A549 treated with Hydrocortisone at 1 μM for 4 hours (cell line): ENCODE data around the gene ELOVL6. TPM values are rescaled to one million over a fixed set of nuclear protein-coding genes. Genes with fewer than 3 reads are reported as not detected.

Experiments used
- total RNA-seq: library from RNA; stranded (reverse); fragments of 200-300 nt; extraction: Qiagen RNA extraction; gene quantifications from 5 replicates; pipeline ENCODE4 v1.2.3, GENCODE V29; 2022

ELOVL6 gene, protein sequence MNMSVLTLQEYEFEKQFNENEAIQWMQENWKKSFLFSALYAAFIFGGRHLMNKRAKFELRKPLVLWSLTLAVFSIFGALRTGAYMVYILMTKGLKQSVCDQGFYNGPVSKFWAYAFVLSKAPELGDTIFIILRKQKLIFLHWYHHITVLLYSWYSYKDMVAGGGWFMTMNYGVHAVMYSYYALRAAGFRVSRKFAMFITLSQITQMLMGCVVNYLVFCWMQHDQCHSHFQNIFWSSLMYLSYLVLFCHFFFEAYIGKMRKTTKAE
- 16.0 to 23.4 TPM (median 19.0 TPM) in 5 replicates for total RNA-seq

DNA sequence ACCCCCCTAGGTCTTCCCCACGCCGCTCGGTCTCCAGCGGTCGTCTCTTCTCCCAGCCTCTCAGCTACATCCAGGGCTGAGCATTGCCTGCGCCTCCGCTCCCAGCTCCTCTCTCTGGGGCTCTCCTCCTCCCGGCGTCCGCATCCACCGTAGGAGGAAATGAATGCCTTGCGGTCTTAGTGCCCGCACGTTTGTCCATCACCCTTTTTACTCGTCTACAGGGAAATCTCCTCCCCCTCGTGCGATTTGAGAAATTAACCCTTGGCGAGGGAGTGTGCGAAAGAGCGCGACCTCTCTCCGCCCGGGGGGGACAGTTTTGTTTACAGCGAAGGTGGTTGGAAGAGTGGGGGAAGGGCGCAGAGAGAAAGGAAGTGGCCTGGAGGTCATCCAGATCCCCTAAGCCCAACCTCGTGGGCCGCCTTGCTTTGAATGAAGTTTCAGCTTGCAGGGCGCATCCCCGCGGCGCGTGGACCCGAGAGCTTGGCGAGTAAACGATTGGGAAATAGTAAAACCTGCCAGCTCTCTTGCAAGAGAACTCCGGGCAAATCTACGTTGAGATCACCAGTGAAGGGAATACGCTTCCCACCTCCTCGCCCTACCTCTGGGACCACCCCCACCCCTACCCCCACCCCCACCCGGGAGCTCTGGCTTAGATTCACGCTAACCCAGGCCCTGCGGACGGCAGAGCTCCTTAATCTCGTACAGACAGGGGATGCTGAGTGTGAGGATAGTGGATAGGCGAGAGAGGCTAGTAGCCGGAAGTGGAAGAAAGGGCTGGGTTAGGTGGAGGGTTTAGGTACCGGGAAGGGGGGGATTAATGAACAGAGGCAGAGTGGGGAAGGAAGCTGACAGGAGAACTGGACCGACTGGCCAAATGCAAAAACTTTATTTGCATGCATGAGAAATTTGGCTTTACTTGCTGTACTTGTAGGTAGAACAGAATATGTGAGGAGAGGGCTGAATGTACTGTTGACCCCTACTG is at the start of gene ELOVL6:
TSS of gene ELOVL6 (minus strand) at position 181 of the 982 bp plus-strand sequence. CDS start 280 bp downstream, outside the sequence.

